SK-N-SH (cell line): ENCODE data around the gene CXorf66. TPM values are rescaled to one million over a fixed set of nuclear protein-coding genes. Genes with fewer than 3 reads are reported as not detected.

Experiments
- CTCF ChIA-PET: fragments of 300-600, 350-600 bp; formaldehyde crosslinking; extraction: SDS; loops from one replicate; lab custom pipeline; 2021; lab: Yijun Ruan, JAX
- POLR2A ChIA-PET: fragments of 350-600 bp; sonication (Branson Sonifier 250); formaldehyde crosslinking; extraction: SDS; loops from one replicate; lab custom pipeline; 2020; ENCODE audit warnings: antibody characterized with exemption, inconsistent platforms; lab: Yijun Ruan, JAX
- DNase-seq: peaks from one replicate; pipeline ENCODE4 v3.0.0; 2012
- H2AFZ ChIP-seq: fragments of 200-600 bp; sonication (generic); 2 replicates; pipeline ENCODE4 v1.8.1; 2016; ENCODE audit warnings: antibody characterized with exemption, mild to moderate bottlenecking, low read depth
- H3F3A ChIP-seq: fragments of 200-600 bp; sonication (generic); replicated peaks from 2 replicates; pipeline ENCODE3; 2016; ENCODE audit warnings: antibody characterized with exemption, mild to moderate bottlenecking; ENCODE audit not compliant: insufficient read depth
- H3K27ac ChIP-seq, 2 experiments: fragments of 200-500 bp in 1 of 2; fragments of 200-600 bp in 1 of 2; sonication (Bioruptor generic) in 1 of 2; sonication (generic), shearing (Covaris generic) in 1 of 2; 2 replicates each; pipeline versions ENCODE4 v1.5.1 to v1.6.1; 2014 to 2016; ENCODE audit warnings: low read depth in 2 of 2, inconsistent platforms in 1 of 2, low read length in 1 of 2, mild to moderate bottlenecking in 1 of 2, mixed read lengths in 1 of 2
- H3K27me3 ChIP-seq: fragments of 200-600 bp; sonication (generic), shearing (Covaris generic); 2 replicates; pipeline ENCODE4 v1.6.1; 2016; ENCODE audit warnings: mixed run types; ENCODE audit not compliant: insufficient read depth
- H3K36me3 ChIP-seq, 2 experiments: fragments of 200-500 bp in 1 of 2; fragments of 200-600 bp in 1 of 2; sonication (Bioruptor generic) in 1 of 2; sonication (generic) in 1 of 2; replicated peaks in 1 of 2; 2 replicates each; pipeline versions ENCODE3 to v1.5.1; 2014 to 2016; ENCODE audit warnings: low read length in 1 of 2, mild to moderate bottlenecking in 1 of 2; ENCODE audit not compliant: insufficient read depth in 2 of 2, control insufficient read depth in 1 of 2
- H3K4me1 ChIP-seq, 2 experiments: fragments of 200-500 bp in 1 of 2; fragments of 200-600 bp in 1 of 2; sonication (Bioruptor generic) in 1 of 2; sonication (generic), shearing (Covaris generic) in 1 of 2; 2 replicates each; pipeline versions ENCODE4 v1.5.1 to v1.6.1; 2014 to 2016; ENCODE audit warnings: low read depth in 1 of 2, low read length in 1 of 2, mixed run types in 1 of 2; ENCODE audit not compliant: insufficient read depth in 2 of 2, control insufficient read depth in 1 of 2
- H3K4me2 ChIP-seq: fragments of 200-600 bp; sonication (generic), shearing (Covaris generic); 2 replicates; pipeline ENCODE4 v1.6.1; 2017; ENCODE audit warnings: mixed run types
- H3K4me3 ChIP-seq, 2 experiments: fragments of 200-500 bp in 1 of 2; fragments of 200-600 bp in 1 of 2; sonication (Bioruptor generic) in 1 of 2; sonication (generic), shearing (Covaris generic) in 1 of 2; 2 replicates each; pipeline versions ENCODE4 v1.5.1 to v1.8.1; 2014 to 2016; ENCODE audit warnings: low read depth in 2 of 2, inconsistent platforms in 1 of 2, low read length in 1 of 2, mild to moderate bottlenecking in 1 of 2, mixed read lengths in 1 of 2, moderate library complexity in 1 of 2
- H3K79me2 ChIP-seq: fragments of 200-600 bp; sonication (generic); 2 replicates; pipeline ENCODE4 v1.8.1; 2017; ENCODE audit warnings: mild to moderate bottlenecking; ENCODE audit not compliant: insufficient read depth
- H3K9ac ChIP-seq: fragments of 200-600 bp; sonication (generic); 2 replicates; pipeline ENCODE4 v1.6.1; 2017; ENCODE audit warnings: mixed run types
- H3K9me2 ChIP-seq: fragments of 200-600 bp; sonication (generic); 2 replicates; pipeline ENCODE4 v1.6.1; 2017; ENCODE audit warnings: mixed run types
- H3K9me3 ChIP-seq: fragments of 200-600 bp; sonication (generic); 2 replicates; pipeline ENCODE4 v1.6.1; 2017; ENCODE audit warnings: mixed run types, mild to moderate bottlenecking, moderate library complexity
- H4K20me1 ChIP-seq: fragments of 200-600 bp; sonication (generic); 2 replicates; pipeline ENCODE4 v1.6.1; 2017; ENCODE audit warnings: mild to moderate bottlenecking, mixed run types; ENCODE audit not compliant: insufficient read depth
- CHD2 ChIP-seq: fragments of 150-350 bp; IDR thresholded peaks from 2 replicates; pipeline ENCODE4 v1.6.1; 2018; ENCODE audit warnings: low read length; ENCODE audit not compliant: partially characterized antibody
- CTCF ChIP-seq: fragments of 200-600 bp; sonication (generic); IDR thresholded peaks from 2 replicates; pipeline ENCODE4 v1.6.1; 2017; ENCODE audit warnings: antibody characterized with exemption, mild to moderate bottlenecking, moderate library complexity
- FOXJ3 ChIP-seq: sonication (generic); formaldehyde crosslinking; IDR thresholded peaks from 2 replicates; pipeline ENCODE4 v1.5.1; 2020; ENCODE audit warnings: mild to moderate bottlenecking, missing genetic modification reagents
- JUND ChIP-seq: IDR thresholded peaks from 2 replicates; pipeline ENCODE4 v1.4.0; 2012
- MAX ChIP-seq: IDR thresholded peaks from 2 replicates; pipeline ENCODE4 v1.4.0; 2012; ENCODE audit warnings: low read depth
- MEF2A ChIP-seq: IDR thresholded peaks from 2 replicates; pipeline ENCODE4 v1.4.0; 2012; ENCODE audit warnings: low read depth, borderline replicate concordance
- NFIC ChIP-seq: IDR thresholded peaks from 2 replicates; pipeline ENCODE4 v1.4.0; 2012; ENCODE audit warnings: borderline replicate concordance
- NRF1 ChIP-seq: IDR thresholded peaks from 2 replicates; pipeline ENCODE4 v1.6.1; 2012; ENCODE audit warnings: low read depth, mild to moderate bottlenecking, low read length
- RCOR1 ChIP-seq: fragments of 150-350 bp; IDR thresholded peaks from 2 replicates; pipeline ENCODE4 v1.6.1; 2017; ENCODE audit warnings: antibody characterized with exemption, low read length
- RFX5 ChIP-seq: IDR thresholded peaks from 2 replicates; pipeline ENCODE4 v1.6.1; 2012; ENCODE audit warnings: mild to moderate bottlenecking, improper control_type of control experiment, low read length
- SIN3A ChIP-seq: IDR thresholded peaks from 2 replicates; pipeline ENCODE4 v1.6.1; 2012; ENCODE audit warnings: low read depth, mild to moderate bottlenecking, low read length, moderate library complexity, borderline replicate concordance
- TAF1 ChIP-seq: IDR thresholded peaks from 2 replicates; pipeline ENCODE4 v1.6.1; 2012; ENCODE audit warnings: low read depth, mild to moderate bottlenecking, low read length, moderate library complexity, borderline replicate concordance
- TEAD4 ChIP-seq: IDR thresholded peaks from 2 replicates; pipeline ENCODE4 v1.4.0; 2012; ENCODE audit warnings: mild to moderate bottlenecking, borderline replicate concordance; ENCODE audit not compliant: insufficient read depth
- USF1 ChIP-seq: IDR thresholded peaks from 2 replicates; pipeline ENCODE4 v1.4.0; 2012; ENCODE audit warnings: low read depth, borderline replicate concordance
- USF2 ChIP-seq: fragments of 150-350 bp; IDR thresholded peaks from 2 replicates; pipeline ENCODE4 v1.6.1; 2017; ENCODE audit warnings: antibody characterized with exemption, low read length, low read depth, borderline replicate concordance
- ZBTB33 ChIP-seq: IDR thresholded peaks from 2 replicates; pipeline ENCODE4 v1.4.0; 2012; ENCODE audit warnings: low read depth, borderline replicate concordance
- WGBS: methylation state at CpG from one replicate; pipeline ENCODE4 v1.1.6; 2017; ENCODE audit warnings: low lambda C conversion rate; 5-methylcytosine and 5-hydroxymethylcytosine counted together
- polyA plus RNA-seq, 3 experiments: library from polyadenylated mRNA; depleted of rRNA; stranded (reverse); fragments of >200 nt; gene quantifications; 2 replicates each; pipeline ENCODE4 v1.2.3, GENCODE V29; 2012

CXorf66 gene
- polyA plus RNA-seq, 1 of the 3 experiments (the other 2 are of a cell fraction): not detected

- TF ChIP-seq MEF2A (no peak), ZBTB33 (no peak), CHD2 (no peak), NRF1 (no peak), FOXJ3 (CRISPR knock-in tag) (no peak), MAX (no peak), NFIC (no peak), JUND (no peak), TAF1 (no peak), USF2 (no peak), USF1 (no peak), SIN3A (no peak), TEAD4 (no peak), CTCF (no peak), RCOR1 (no peak), RFX5 (no peak)
- POLR2A ChIA-PET: no interaction called here
- Histone ChIP-seq H3K36me3 (no peaks in the 10 kb centered on the region), H3K9me2 (no peaks in the 10 kb centered on the region), H3K4me2 (no peak overlapping the region; the same call in 1 of the 2 replicates), H2AFZ (peak overlapping the region; percentile 46; the same call in 1 of the 2 replicates), H3K4me1 (0 out of 4 replicates have a peak, but pooled peaks cover 0 to 8% of the 10 kb centered on the region in 2 experiments), H3K9me3 (no peaks in the 10 kb centered on the region), H4K20me1 (no peaks in the 10 kb centered on the region), H3K79me2 (no peaks in the 10 kb centered on the region), H3K4me3 (peak overlapping the region in 1 of 2 experiments; percentile 29; a peak in 3 of 4 replicates), H3K9ac (no peak overlapping the region), H3F3A (no peaks in the 10 kb centered on the region), H3K27me3 (no peaks in the 10 kb centered on the region; the same call in 1 of the 2 replicates), H3K27ac (no peak overlapping the region)
- 27% methylated on average over 10 of the region's 10 CpGs for WGBS
- no peak for DNase-seq
- CTCF ChIA-PET: interaction anchor here (0.7 to 0.9 kb wide), 2 partner anchors 14 to 24 kb away, joined by 3 read pairs; no protein-coding TSS in a partner anchor
Measured at GRCh38 chrX:139971394-139971749, 6.1 kb upstream of the CXorf66 start.
